Midbrain (tissue), 1 donor: ENCODE results near the gene BEAN1.

Experiments used
- DNase-seq: peaks from one replicate; lab custom pipeline; 2025; lab: John Stamatoyannopoulos, UW

The BEAN1 gene

GRCh38 chr16:66427036-66427860 is at the start of gene BEAN1:
TSS of gene BEAN1 (plus strand) at chr16:66427295. CDS start at chr16:66437677, 10,382 bp downstream.
- DNase-seq = no peak

DNA sequence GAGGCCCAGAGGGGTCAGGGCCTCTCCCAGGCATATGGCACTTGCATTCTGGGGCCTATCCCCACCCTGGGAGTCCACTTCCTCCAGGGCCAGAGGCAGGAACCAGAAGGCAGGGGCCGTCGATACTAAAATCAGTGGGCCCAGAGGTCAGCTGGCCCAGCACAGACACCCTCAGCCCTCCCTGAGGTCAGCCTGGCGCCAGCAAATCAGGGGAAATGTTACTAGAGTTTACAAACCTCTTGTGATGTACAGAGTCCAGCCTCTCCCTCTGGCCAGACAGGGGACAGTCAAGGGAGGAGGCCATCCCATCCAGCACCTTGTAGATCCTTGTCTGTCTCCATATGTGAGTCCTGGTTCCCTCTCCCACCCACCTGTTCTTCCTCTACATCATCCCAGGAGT is 49.8 kb upstream of the BEAN1 start:
- DNase-seq = no peak

DNA sequence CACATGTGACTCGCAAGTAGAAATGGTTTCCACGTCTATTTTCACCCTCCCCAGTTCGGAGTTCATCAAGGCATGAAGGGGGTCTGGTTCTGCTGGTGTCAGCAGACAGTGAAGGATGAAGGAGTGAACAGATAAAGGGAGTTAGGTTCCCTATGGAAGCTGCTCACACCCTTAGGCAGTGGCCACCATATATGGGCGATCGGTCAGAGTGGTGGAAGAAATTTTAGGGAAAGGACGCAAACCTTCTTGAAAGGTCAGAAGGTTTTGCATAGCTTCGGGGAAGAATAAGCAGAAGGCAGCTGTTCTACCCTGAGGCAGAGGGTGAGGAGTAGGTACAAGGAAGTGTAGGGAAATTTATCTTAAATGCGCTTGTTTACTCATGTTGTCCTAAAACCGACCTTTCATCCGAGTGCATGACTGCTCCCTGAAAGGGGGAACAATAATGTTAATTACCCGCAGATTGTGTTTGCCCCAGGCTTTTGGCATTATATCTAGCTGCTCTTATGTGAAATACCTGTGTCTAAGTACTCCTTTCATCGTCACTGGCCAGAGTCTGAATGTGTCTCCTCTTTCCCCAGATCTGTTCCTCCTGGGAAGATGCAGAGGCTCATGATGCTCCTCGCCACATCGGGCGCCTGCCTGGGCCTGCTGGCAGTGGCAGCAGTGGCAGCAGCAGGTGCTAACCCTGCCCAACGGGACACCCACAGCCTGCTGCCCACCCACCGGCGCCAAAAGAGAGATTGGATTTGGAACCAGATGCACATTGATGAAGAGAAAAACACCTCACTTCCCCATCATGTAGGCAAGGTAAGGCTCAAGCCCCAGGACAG is 48.1 kb upstream of the BEAN1 start:
- no peak for DNase-seq

DNA sequence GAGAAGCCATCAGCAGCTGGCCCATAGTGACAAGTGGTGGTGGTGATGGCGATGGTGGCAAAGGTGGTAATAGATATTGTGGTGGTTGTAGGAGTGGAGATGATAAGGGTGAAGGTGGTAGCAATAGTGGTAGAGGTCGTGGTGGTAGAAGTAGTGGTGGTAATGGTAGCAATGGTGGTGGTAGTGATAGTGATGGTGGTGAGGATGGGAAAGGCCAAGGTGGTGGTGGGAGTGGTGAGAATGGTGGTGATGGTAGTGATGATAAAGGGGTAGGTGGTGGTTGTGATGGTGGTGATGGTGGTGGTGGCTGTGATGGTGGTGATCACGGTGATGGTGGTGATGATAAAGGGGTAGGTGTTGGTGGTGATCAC is 47.5 kb upstream of the BEAN1 start:
- DNase-seq = no peak

DNA sequence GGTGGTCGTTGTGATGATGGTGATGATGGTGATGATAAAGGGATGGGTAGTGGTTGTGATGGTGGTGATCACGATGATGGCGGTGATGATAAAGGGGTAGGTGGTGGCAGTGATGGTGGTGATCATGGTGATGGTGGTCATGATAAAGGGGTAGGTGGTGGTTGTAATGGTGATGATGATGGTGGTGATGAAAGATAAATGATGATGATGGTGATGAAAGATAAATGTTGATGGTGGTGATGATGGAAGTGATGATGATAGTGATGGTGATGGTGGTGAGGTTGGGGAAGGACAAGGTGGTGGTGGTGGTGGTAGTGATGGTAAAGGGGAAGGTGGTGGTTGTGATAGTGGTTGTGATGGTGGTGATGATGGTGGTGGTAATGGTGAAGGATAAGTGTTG is 46.7 kb upstream of the BEAN1 start:
- DNase-seq = no peak

DNA sequence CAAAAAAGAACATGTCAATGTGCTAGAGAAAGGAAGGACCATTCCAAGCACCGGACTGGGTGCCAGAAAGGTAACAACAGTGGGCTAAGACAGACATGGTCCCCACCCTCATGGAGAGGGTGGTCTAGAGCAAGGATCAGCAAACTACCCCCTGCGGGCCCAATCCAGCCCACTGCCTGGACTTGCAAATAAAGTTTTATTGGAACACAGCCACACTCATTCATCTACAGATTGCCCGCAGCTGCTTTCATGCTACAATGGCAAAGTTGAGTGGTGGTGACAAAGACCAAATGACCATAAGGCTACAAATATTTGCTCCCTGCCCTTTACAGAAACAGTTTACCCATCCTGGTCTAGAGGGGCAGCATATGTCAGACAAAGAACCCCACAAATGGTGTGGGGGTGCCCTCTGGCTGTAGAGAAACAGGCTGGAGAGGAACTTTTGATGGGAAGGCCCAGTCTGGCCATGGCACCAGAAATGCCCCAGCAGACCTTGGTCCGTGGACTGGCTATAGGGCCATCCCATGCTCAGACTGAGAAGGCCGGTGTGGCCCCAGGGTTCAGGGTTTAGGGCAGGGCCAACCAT is 45.4 kb upstream of the BEAN1 start:
- no peak for DNase-seq

DNA sequence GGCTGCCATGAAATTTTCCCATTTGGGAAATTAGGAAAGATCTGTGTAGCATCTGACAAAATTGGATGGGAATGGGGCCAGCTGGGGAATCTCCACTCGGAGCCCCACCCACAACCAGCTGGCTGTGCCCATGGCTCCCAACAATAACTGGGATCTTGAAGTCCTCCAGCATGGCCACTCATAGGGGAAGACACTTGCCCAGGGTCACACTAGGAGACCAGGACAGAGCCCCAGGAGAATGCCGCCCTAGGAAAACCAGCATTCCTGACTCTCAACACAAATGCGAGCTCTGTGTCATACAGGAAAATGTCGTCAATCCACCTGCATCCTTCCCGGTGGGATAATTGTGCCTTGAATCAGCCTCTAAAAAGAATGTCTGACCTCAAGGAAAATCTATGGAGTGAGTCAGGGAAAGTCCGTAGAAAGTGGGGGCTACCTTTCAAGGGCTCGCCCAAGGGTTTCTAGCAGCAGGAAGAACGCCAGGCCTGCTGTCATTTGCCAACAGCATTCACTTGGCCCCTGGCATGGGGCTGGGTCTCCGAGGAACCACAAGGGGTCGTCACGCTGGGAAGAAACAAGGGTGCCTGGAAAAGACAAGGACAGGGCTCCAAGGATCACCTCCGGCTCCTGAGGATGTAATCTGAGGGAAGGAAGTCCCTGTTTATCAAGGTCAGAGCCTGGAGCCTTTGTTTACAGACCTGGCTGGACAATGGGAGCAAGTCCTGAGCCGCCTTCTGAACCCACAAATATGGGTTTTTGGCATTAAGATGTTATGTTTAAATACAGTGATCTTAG is 44.7 kb upstream of the BEAN1 start:
- DNase-seq = no peak

DNA sequence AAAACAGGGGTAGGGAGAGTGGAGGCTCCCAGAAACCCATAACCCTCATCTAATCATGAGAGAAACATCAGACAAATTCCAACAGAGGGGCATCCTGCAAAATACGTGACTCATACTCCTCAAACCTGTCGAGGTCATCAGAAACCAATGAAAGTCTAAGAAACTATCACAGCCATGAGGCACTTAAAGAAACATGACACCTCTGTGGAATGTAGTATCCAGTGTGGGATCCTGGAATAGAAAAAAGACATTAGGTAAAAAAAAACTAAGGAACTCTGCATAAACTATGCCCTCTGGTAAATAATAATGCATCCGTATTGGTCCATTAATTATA is 44.2 kb upstream of the BEAN1 start:
- DNase-seq = no peak

DNA sequence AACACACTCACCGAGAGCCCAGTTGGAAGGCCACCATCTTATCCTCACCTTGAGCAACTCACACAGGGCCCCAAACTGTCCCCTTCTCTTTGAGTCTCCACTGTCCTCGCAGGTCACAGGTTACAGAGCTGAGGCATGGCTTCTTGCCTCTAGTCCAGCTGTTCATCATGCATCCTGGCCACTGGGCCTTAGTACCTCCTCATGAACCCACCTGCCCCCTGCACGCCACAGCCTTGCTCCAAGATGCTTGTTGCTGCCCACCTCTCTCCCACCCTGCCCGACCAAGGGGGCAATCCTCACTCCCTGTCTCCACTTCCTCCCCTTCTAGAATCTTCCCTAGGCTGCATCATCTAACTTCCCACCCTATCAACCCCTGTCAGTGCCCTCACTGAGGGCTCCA is 43.5 kb upstream of the BEAN1 start:
- no peak for DNase-seq

GRCh38 chr16:66385415-66385814 is 41.7 kb upstream of the BEAN1 start:
- DNase-seq = no peak

DNA sequence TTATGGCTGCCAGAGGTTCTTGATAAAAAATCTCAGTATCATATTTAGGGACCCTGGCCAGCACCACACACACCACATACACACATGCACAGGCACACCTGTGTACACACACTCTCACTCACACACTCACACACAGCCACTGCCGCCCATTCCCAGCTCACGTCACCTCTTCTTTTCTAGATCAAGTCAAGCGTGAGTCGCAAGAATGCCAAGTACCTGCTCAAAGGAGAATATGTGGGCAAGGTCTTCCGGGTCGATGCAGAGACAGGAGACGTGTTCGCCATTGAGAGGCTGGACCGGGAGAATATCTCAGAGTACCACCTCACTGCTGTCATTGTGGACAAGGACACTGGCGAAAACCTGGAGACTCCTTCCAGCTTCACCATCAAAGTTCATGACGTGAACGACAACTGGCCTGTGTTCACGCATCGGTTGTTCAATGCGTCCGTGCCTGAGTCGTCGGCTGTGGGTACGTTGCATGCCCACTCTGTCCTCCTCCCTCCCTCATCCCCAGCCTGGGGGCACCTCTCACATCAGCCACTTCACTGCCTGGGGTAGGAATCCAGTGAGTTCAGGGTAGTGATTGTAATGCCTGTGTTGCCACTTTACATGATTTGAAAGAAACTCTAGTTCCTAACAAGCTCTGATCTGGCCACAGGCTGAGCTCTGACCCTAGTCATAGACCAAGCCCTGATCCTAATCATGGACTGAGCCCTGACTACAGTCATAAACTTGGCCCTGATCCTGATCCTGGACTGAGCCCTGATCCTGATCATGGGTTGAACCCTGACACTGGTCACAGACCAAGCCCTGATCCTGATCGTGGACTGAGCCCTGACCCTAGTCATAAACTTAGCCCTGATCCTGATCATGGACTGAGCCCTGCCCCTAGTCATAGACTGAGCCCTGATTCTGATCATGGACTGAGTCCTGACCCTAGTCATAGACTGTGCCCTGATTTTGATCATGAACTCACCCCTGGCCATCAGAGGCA is 40.2 kb upstream of the BEAN1 start:
- DNase-seq = no peak

DNA sequence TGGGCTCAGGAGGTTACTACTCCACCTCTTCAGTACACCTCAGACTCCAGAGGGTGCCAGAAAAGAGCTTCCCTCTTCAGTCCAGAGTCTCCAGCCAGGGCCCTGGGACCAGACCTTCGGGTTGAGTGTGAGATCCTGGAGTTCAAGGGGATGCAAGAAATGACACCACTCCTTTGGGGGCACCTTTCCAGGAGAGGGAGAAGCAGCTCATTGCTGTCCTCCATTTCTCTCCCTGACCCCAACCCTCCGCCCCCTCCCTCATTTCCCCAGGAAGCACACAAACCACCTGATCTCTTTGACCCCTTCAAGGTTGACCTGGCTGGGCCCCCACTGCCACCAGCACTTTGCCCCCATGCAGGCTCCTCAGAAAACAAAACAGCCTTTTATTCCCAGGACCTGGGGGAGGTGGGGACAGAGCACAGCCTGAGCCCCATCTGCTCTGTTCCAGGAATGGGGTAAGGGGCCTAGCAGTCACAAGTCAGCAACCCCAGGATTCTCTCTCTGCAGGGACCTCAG is 39.2 kb upstream of the BEAN1 start:
- no peak for DNase-seq

GRCh38 chr16:66388350-66389139 is 38.5 kb upstream of the BEAN1 start:
- DNase-seq = no peak

- no peak for DNase-seq
Observed at GRCh38 chr16:66389256-66390176, 37.6 kb upstream of the BEAN1 start.

- no peak for DNase-seq
Observed at GRCh38 chr16:66390346-66391108, 36.6 kb upstream of the BEAN1 start.

GRCh38 chr16:66391726-66392670 is 35.1 kb upstream of the BEAN1 start:
- DNase-seq = no peak
